ENCODE measurements around the gene RUFY3.

DNA sequence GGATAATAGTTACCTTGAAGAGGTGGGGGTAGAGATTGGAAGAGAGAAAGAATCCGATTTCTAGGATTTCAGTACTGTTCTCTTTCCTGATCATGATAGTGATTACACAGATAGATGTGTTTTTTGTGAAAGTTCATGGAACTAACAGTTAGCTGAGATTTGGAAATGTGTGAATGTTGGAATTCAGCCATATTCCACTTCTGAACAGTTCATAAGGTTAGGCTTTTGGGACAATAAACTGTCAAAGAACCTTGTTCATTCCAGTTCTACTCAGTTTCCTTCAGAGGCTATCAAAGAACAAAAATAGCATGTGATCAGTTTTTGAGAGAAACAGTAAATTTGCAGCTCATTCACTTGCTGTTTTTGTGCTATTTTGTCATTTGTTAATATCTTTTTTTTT lies 43.6 kb downstream of the RUFY3 start:
- TF ChIP-seq, protein P1, sequence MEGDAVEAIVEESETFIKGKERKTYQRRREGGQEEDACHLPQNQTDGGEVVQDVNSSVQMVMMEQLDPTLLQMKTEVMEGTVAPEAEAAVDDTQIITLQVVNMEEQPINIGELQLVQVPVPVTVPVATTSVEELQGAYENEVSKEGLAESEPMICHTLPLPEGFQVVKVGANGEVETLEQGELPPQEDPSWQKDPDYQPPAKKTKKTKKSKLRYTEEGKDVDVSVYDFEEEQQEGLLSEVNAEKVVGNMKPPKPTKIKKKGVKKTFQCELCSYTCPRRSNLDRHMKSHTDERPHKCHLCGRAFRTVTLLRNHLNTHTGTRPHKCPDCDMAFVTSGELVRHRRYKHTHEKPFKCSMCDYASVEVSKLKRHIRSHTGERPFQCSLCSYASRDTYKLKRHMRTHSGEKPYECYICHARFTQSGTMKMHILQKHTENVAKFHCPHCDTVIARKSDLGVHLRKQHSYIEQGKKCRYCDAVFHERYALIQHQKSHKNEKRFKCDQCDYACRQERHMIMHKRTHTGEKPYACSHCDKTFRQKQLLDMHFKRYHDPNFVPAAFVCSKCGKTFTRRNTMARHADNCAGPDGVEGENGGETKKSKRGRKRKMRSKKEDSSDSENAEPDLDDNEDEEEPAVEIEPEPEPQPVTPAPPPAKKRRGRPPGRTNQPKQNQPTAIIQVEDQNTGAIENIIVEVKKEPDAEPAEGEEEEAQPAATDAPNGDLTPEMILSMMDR (IDR thresholded peaks at IDR 0.05) = no peak
- TF ChIP-seq POLR2A (IDR thresholded peaks at IDR 0.05) (no peak), POLR2AphosphoS5 (IDR thresholded peaks at IDR 0.05) (no peak)
